Pancreas (tissue), 10 donors: Measurements from ENCODE around the gene MMP15. TPM values are rescaled to one million over a fixed set of nuclear protein-coding genes. Genes with fewer than 3 reads are reported as not detected.
A peak's percentile ranks its signal among the peaks of the same experiment; 100 is the strongest.

Experiments used
- ATAC-seq, 4 donors: fragments of 200-7000 bp; cut with Tn5 transposase; one replicate each; pipeline versions ENCODE4 v1.8.0 to v1.9.1; 2020; ENCODE audit warnings: mild to moderate bottlenecking in 4 of 4, moderate library complexity in 4 of 4
- DNase-seq, 6 donors: peaks; one replicate each; pipeline ENCODE4 v3.0.0-alpha.2; 2020
- FAIRE-seq: peaks from 2 replicates; lab custom pipeline; 2012; peaks lifted over from hg19 to GRCh38; lab: Jason Lieb, UNC
- H3K27ac ChIP-seq, 4 donors: fragments of 200-600 bp; sonication (generic); 1 replicate in 3 of 4; 2 replicates in 1 of 4; pipeline versions ENCODE4 v1.5.0 to v1.8.0; 2020
- H3K27me3 ChIP-seq, 4 donors: fragments of 200-600 bp; one replicate each; pipeline ENCODE4 v1.8.0; 2021
- H3K36me3 ChIP-seq, 3 donors: fragments of 200-600 bp; sonication (generic) in 1 of 3; one replicate each; pipeline versions ENCODE4 v1.5.0 to v1.8.0; 2020 to 2021
- H3K4me1 ChIP-seq, 3 donors: fragments of 200-600 bp; one replicate each; pipeline ENCODE4 v1.8.0; 2021
- H3K4me3 ChIP-seq, 4 donors: fragments of 200-600 bp; sonication (generic) in 2 of 4; one replicate each; pipeline versions ENCODE4 v1.5.0 to v1.8.0; 2020 to 2021
- H3K9me3 ChIP-seq, 4 donors: fragments of 200-600 bp; one replicate each; pipeline ENCODE4 v1.8.0; 2021
- CTCF ChIP-seq, 4 donors: fragments of 200-600 bp; sonication (generic) in 3 of 4; IDR thresholded peaks; one replicate each; pipeline versions ENCODE4 v1.5.0 to v1.8.0; 2021; ENCODE audit warnings: antibody characterized with exemption in 4 of 4
- WGBS, 2 donors: extraction: QIAGEN DNeasy Blood & Tissue Kit; methylation state at CpG; one replicate each; pipeline ENCODE4 v1.1.7; 2013; 5-methylcytosine and 5-hydroxymethylcytosine counted together
- intact Hi-C, 3 donors: fragments of 100-400 bp; cut with DNase I; formaldehyde crosslinking; loops; one replicate each; pipeline versions ENCODE4 v1.11.1 to v1.14.2; 2022
- polyA plus RNA-seq, 2 donors: library from polyadenylated mRNA; stranded (reverse); fragments of 200-250 nt; gene quantifications; one replicate each; pipeline ENCODE4 v1.2.3, GENCODE V29; 2013
- total RNA-seq, 6 donors: library from RNA; stranded (reverse); fragmentation: NEBNext Ultra II Directional in 4 of 6; extraction: Animal tissue kit (Norgen Biotek cat#: 25700) in 4 of 6; gene quantifications; one replicate each; pipeline versions ENCODE4 v1.2.1 to v1.2.4, GENCODE V29; 2021 to 2023
- donor health status: healthy with polysubstance abuse.
- donor health status: DM: no; HTN: no; CAD: no; lungs with moderate emphysema.
- donor health status: DM: no; HTN: no; CAD: no.
- donor health status: control.
- donor health status: control.
- donor health status: Bipolar disorder and iron deficiency.
- donor health status: DM: yes; HTN: yes; CAD: no.
- donor health status: DM: no; HTN: no; CAD: no.
- donor health status: DM: no; HTN: no; CAD: no.
- donor health status: DM: yes; HTN: yes; CAD: no.

Gene MMP15
- total and polyA plus RNA-seq, 8 donors = 11.2 to 30.2 (median 21.0) TPM

GRCh38 chr16:57981636-57982035 lies 43.9 kb upstream of the MMP15 start:
- Histone ChIP-seq H3K4me1 (peaks cover 0 to 2% (median 0%) of the 10 kb centered on the region in 3 donors), H3K27me3 (no peaks in the 10 kb centered on the region), H3K4me3 (no peak overlapping the region), H3K9me3 (no peaks in the 10 kb centered on the region), H3K36me3 (no peaks in the 10 kb centered on the region), H3K27ac (no peak overlapping the region)
- no peak for TF ChIP-seq CTCF (IDR thresholded peaks at IDR 0.05)
- WGBS, 2 donors = 84 to 90% methylated on average over 7 of the region's 7 CpGs
- no peak for FAIRE-seq
- no peak for ATAC-seq
- intact Hi-C loops = no loop called here
- DNase-seq = no peak

- intact Hi-C loops = no loop called here
- Histone ChIP-seq H3K36me3 (no peaks in the 10 kb centered on the region), H3K27ac (no peak overlapping the region), H3K4me1 (peaks cover 0 to 2% (median 0%) of the 10 kb centered on the region in 3 donors), H3K27me3 (no peaks in the 10 kb centered on the region), H3K4me3 (no peak overlapping the region), H3K9me3 (no peaks in the 10 kb centered on the region)
- ATAC-seq (no peak), FAIRE-seq (no peak), DNase-seq (peak in 1 of 6 donors; percentile 7)
- TF ChIP-seq CTCF (IDR thresholded peaks at IDR 0.05) = no peak
- WGBS, 2 donors = 86 to 93% methylated on average over 5 of the region's 5 CpGs
Observed at GRCh38 chr16:57982385-57982784, 43.2 kb upstream of the MMP15 start.

- peaks cover 0 to 2% (median 0%) of the 10 kb centered on the region in 3 donors for H3K4me1 ChIP-seq
- 15 to 16% methylated on average over 52 to 64 of the region's 64 CpGs for WGBS, 2 donors
- no peak overlapping the region for H3K27ac ChIP-seq
- TF ChIP-seq CTCF (IDR thresholded peaks at IDR 0.05) = no peak
- H3K27me3 ChIP-seq = no peaks in the 10 kb centered on the region
- no peaks in the 10 kb centered on the region for H3K9me3 ChIP-seq
- DNase-seq (peak; percentile 85 to 94 (median 92)), FAIRE-seq (no peak), ATAC-seq (peak; percentile 91 to 96 (median 94))
- H3K36me3 ChIP-seq = no peaks in the 10 kb centered on the region
- intact Hi-C loops = no loop called here
- peak overlapping the region; percentile 12 to 55 (median 37) for H3K4me3 ChIP-seq
Observed at GRCh38 chr16:57984443-57985203, 40.9 kb upstream of the MMP15 start.

- ATAC-seq (peak; percentile 37 to 52 (median 48)), FAIRE-seq (no peak), DNase-seq (peak in 2 of 6 donors; percentile 61 to 80)
- H3K36me3 ChIP-seq = no peaks in the 10 kb centered on the region
- 28 to 33% methylated on average over 49 to 62 of the region's 62 CpGs for WGBS, 2 donors
- no peak for TF ChIP-seq CTCF (IDR thresholded peaks at IDR 0.05)
- no peak overlapping the region for H3K27ac ChIP-seq
- intact Hi-C loops = no loop called here
- peaks cover 0 to 2% (median 0%) of the 10 kb centered on the region in 3 donors for H3K4me1 ChIP-seq
- no peaks in the 10 kb centered on the region for H3K27me3 ChIP-seq
- H3K9me3 ChIP-seq = no peaks in the 10 kb centered on the region
- H3K4me3 ChIP-seq = peak overlapping the region; percentile 12 to 55 (median 37)
Observed at GRCh38 chr16:57985204-57986181, 40.1 kb upstream of the MMP15 start.
